Right ventricle myocardium inferior (tissue), 1 donor: ENCODE measurements around the gene ALS2CL. TPM values are rescaled to one million over a fixed set of nuclear protein-coding genes. Genes with fewer than 3 reads are reported as not detected.
A peak's percentile ranks its signal among the peaks of the same experiment; 100 is the strongest.

Experiments used
- ATAC-seq: fragments of 200-7000 bp; cut with Tn5 transposase; one replicate; pipeline ENCODE4 v1.9.1; 2020; ENCODE audit warnings: mild to moderate bottlenecking, moderate library complexity
- DNase-seq: peaks from one replicate; pipeline ENCODE4 v3.0.0; 2021; ENCODE audit errors: missing footprints
- intact Hi-C: fragments of 100-400 bp; cut with DNase I; formaldehyde crosslinking; loops from one replicate; pipeline ENCODE4 v1.11.0; 2022
- total RNA-seq: library from RNA; stranded (reverse); fragmentation: NEBNext Ultra II Directional; extraction: Animal tissue kit (Norgen Biotek cat#: 25700); gene quantifications from one replicate; pipeline ENCODE4 v1.2.1, GENCODE V29; 2021
- donor health status: DM: no; HTN: yes; CAD: no; lungs with severe emphysema.

ALS2CL gene
- total RNA-seq, 1 donor from 2014 or later: 36.9 TPM

DNA sequence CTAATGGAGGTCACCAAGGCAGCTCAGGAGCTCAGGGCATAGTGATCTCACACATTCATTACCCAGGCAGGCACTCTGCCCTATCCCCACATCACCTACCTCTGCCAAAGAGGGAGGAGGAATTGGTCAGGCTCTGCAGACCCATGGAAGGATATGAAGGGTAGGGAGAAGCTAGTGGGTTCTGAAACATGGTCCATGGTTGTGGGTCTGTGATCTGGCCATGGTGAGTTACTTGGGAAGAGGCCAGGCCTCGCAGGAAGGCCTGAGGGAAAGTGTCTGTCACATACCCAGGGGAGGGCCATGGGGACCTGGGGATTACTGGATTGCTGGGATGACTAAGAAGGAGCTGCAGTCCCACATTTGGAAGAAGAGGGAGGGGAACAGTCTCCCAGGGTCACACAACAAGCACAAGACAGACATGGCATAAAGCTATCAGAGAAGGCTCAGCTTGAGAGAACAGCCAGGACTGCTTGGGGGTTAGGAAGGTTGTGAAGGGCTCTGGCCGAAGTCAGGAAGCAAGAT lies 25.6 kb upstream of the ALS2CL start:
- intact Hi-C loops: no loop called here
- DNase-seq (no peak), ATAC-seq (no peak)

- ATAC-seq: no peak
- DNase-seq: no peak
- intact Hi-C loops: no loop called here
Observed at GRCh38 chr3:46717447-46718231, 24.2 kb upstream of the ALS2CL start, which contains the start of gene PRSS50. Gene PRSS50, minus strand, starts transcription at chr3:46717869. Its CDS starts 45 bp downstream, at chr3:46717824.

- DNase-seq (no peak), ATAC-seq (no peak)
- intact Hi-C loops: no loop called here
Observed at GRCh38 chr3:46716461-46717441, 23.3 kb upstream of the ALS2CL start.

- DNase-seq: no peak
- ATAC-seq: no peak
- intact Hi-C loops: no loop called here
Observed at GRCh38 chr3:46715507-46716175, 22.2 kb upstream of the ALS2CL start.

- DNase-seq (no peak), ATAC-seq (no peak)
- intact Hi-C loops: no loop called here
Observed at GRCh38 chr3:46714728-46715506, 21.4 kb upstream of the ALS2CL start.

DNA sequence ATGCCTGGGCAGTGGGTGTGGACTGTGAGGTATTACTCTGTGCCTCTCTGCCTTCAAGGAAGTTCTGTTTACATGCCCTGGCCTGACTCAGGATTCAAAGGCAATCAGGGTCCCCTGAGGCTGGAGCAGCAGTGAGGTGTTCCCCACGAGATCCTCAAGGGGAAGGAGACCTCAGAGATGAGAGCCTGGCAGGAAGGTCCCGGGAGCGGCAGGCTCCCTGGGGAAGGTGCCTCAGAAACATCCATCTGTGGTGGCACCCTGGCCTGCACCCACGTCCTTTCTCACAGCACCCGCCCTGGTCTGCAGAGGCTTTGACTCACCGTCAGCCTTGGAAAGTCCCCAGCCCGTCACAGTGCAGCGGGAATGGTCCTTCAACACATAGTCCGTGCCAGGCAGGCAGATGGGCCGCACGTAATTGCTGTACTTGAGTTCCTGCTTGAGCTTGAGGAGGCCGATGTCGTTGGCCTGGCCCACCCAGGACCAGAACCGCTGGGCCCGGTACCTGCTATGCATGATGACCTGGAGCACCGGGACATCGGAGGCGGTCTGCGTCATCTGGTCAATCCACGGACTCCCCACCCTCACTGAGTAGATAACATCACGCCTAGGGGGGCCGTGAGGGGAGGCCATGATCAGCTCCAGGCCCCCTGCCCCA lies 20.5 kb upstream of the ALS2CL start:
- intact Hi-C loops: no loop called here
- no peak for ATAC-seq
- DNase-seq: no peak

DNA sequence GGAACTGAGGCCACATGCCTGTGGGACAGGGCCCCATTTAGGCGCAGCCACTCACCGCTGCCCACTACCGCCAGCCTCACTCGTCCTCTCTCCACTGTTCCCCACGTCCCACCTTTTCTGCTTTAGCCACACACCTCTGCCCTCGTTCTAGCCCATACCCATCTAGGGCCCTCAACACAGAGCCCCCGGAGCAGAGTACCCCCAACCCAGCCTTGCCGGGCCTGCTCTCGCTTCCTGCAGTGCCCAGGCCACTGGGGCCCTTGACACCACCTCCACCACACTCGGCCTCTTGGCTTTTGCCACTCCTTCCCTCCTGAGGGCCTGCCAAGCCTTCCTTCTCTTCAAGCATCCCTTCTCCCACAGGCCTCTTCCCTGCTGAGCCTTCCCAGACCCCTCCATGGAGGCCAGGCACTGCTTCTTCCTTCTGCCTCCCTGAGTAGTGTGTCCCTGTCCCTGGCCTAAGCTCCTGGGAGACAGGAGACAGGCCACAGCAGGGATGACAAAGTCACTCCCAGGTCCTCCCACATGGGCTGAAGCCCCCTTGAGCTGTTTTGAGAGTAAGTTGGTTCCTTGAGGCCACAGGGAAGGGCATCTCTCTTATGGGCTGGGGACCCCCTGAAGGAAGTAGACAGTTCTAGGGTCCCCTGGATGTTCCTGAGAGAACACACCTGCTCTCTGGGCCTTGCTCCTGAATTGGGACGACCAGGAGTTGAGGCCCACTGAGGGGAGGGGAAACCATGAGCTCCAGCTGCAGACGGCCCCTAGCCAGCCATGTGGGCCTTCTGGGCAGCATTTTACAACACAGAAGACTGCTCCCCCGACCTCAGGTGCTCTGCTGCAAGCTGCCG lies 19.8 kb upstream of the ALS2CL start:
- intact Hi-C loops: no loop called here
- ATAC-seq (no peak), DNase-seq (no peak)

GRCh38 chr3:46712191-46713049 lies 18.9 kb upstream of the ALS2CL start:
- no peak for DNase-seq
- intact Hi-C loops: no loop called here
- no peak for ATAC-seq

- ATAC-seq (no peak), DNase-seq (no peak)
- intact Hi-C loops: no loop called here
Observed at GRCh38 chr3:46711760-46712159, 18.3 kb upstream of the ALS2CL start.

GRCh38 chr3:46711305-46711704 lies 17.8 kb upstream of the ALS2CL start:
- ATAC-seq (no peak), DNase-seq (no peak)
- intact Hi-C loops: no loop called here

- DNase-seq: no peak
- intact Hi-C loops: no loop called here
Observed at GRCh38 chr3:46710671-46711295, 17.3 kb upstream of the ALS2CL start.

GRCh38 chr3:46710229-46710628 lies 16.8 kb upstream of the ALS2CL start:
- intact Hi-C loops: no loop called here
- ATAC-seq: no peak

More at GRCh38 chr3:46710671-46711295, 17.3 kb upstream of the ALS2CL start:
- ATAC-seq: no peak

GRCh38 chr3:46709721-46710120 lies 16.2 kb upstream of the ALS2CL start:
- intact Hi-C loops: loop anchor here (5.0 to 10.0 kb wide), 2 partner anchors 138 to 295 kb away; no protein-coding TSS in a partner anchor
- ATAC-seq: no peak
- peak; percentile 44 for DNase-seq

More at GRCh38 chr3:46710229-46710628, 16.8 kb upstream of the ALS2CL start:
- no peak for DNase-seq

DNA sequence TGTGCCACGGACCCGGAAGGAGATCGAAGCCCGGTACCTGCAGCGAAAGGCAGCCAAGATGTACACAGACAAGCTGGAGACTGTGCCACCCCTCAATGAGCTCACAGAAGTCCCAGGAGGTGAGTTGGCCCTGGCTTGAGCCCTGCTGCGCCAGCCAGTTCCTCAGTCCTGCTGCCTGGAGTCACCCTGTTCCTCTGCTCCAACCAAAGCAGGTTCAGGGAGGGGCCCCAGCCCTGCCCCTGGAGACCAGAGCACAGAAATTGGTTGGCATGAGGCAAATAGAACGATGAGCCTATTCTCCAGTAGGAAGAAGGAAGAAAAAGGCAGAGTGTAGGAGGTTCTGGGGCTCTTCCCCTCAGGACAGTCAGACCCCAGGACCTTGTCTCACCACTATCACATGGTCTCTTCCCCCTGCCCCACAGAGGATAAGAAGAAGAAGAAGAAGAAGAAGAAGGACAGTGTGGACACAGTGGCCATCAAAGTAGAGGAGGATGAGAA lies 15.7 kb upstream of the ALS2CL start:
- DNase-seq (peak; percentile 46), ATAC-seq (no peak)
- intact Hi-C loops: loop anchor here (5.0 to 10.0 kb wide), 2 partner anchors 138 to 296 kb away; no protein-coding TSS in a partner anchor
